Activated CD8-positive, alpha-beta memory T cell treated with anti-CD3 and anti-CD28 coated beads, Interleukin-2, amount 50 U/mL, for 4 hours (primary cell): ENCODE data around the gene KIR2DL1.
"Not testable (repeated sequence)": the region's sequence is repeated elsewhere in the genome, so short reads cannot be mapped to it uniquely, and the experiment has no call there.

Source experiments
- DNase-seq: peaks from one replicate; pipeline ENCODE4 v3.0.0-alpha.2; 2020

The KIR2DL1 gene

GRCh38 chr19:54769646-54770045 is at the start of gene KIR2DL1:
Gene KIR2DL1, plus strand, starts transcription at chr19:54769793. Its CDS starts 58 bp downstream, at chr19:54769851.
- DNase-seq: not testable (repeated sequence)

DNA sequence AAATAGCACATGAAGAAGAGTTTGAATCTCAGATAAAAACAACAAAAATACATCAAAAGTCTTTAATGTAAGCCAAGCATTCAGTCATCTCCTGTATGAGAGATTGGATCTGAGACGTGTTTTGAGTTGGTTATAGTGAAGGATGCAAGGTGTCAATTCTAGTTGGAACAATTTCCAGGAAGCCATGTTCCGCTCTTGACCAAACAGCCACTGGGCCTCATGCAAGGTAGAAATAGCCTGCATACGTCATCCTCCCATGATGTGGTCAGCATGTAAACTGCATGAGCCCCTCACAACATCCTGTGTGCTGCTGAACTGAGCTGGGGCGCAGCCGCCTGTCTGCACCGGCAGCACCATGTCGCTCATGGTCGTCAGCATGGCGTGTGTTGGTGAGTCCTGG is 45.5 kb upstream of the KIR2DL1 start, which contains the start of gene KIR3DL3:
Gene KIR3DL3 (plus strand): TSS at position 301 of the 400 bp plus-strand sequence. CDS start 55 bp downstream, at position 356.
- no peak for DNase-seq

DNA sequence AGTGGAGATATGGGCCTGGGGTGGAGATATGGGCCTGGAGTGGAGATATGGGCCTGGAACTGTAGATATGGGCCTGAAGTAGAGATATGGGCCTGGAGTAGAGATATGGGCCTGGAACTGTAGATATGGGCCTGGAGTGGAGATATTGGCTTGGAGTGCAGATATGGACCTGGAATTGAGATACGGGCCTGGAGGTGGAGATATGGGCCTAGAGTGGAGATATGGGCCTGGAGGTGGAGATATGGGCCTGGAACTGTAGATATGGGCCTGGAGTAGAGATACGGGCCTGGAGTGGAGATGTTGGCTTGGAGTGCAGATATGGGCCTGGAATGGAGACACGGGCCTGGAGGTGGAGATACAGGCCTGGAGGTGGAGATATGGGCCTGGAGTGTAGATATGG is 44.9 kb upstream of the KIR2DL1 start:
- DNase-seq: no peak

GRCh38 chr19:54725321-54725720 is 44.3 kb upstream of the KIR2DL1 start:
- DNase-seq: no peak

DNA sequence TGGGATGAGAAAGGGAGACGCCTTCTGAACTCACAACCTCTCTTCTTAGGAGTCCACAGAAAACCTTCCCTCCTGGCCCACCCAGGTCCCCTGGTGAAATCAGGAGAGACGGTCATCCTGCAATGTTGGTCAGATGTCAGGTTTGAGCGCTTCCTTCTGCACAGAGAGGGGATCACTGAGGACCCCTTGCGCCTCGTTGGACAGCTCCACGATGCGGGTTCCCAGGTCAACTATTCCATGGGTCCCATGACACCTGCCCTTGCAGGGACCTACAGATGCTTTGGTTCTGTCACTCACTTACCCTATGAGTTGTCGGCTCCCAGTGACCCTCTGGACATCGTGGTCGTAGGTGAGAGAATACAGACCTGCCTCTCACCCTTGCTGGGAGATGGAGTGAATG is 42.0 kb upstream of the KIR2DL1 start:
- no peak for DNase-seq

- no peak for DNase-seq
These were observed 41.4 kb upstream of the KIR2DL1 start for GRCh38 chr19:54728167-54728566.

DNA sequence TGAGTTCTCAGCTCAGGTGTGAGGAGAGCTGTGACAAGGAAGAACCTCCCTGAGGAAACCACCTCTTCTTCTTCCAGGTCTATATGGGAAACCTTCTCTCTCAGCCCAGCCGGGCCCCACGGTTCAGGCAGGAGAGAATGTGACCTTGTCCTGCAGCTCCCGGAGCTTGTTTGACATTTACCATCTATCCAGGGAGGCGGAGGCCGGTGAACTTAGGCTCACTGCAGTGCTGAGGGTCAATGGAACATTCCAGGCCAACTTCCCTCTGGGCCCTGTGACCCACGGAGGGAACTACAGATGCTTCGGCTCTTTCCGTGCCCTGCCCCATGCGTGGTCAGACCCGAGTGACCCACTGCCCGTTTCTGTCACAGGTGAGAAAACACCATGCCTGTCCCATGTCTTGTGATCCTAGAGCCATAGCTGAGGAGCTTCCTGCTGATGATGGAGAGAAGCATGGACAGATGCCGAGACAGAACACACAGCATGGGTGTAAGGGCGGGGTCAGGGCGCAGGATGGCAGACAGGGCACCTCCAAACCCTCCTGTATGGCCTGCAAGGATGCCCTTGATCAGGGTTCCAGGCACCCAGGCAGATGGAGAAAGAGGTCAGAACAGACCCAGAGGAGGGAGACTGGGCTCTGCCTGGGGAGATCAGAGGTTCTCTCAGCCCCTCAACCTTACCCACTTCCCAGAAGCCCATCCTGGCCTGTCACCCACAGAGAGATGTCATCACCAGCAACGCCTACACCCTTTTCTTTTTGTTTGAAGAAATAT is 40.0 kb upstream of the KIR2DL1 start:
- no peak for DNase-seq

GRCh38 chr19:54731191-54731590 is 38.4 kb upstream of the KIR2DL1 start:
- no peak for DNase-seq

DNA sequence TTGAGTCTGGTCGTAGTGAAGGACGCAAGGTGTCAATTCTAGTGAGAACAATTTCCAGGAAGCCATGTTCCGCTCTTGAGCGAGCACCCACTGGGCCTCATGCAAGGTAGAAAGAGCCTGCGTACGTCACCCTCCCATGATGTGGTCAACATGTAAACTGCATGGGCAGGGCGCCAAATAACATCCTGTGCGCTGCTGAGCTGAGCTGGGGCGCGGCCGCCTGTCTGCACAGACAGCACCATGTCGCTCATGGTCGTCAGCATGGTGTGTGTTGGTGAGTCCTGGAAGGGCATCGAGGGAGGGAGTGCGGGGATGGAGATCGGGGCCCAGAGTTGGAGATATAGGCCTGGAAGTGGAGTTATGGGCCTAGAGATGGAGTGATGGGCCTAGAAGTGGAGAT is 31.3 kb upstream of the KIR2DL1 start, which contains the start of gene KIR2DL3:
Gene KIR2DL3 (plus strand): TSS at position 208 of the 400 bp plus-strand sequence. CDS start 33 bp downstream, at position 241.
- DNase-seq: not testable (repeated sequence)

GRCh38 chr19:54738715-54739114 is 30.9 kb upstream of the KIR2DL1 start:
- DNase-seq: no peak

GRCh38 chr19:54739587-54740497 is 29.8 kb upstream of the KIR2DL1 start:
- no peak for DNase-seq

DNA sequence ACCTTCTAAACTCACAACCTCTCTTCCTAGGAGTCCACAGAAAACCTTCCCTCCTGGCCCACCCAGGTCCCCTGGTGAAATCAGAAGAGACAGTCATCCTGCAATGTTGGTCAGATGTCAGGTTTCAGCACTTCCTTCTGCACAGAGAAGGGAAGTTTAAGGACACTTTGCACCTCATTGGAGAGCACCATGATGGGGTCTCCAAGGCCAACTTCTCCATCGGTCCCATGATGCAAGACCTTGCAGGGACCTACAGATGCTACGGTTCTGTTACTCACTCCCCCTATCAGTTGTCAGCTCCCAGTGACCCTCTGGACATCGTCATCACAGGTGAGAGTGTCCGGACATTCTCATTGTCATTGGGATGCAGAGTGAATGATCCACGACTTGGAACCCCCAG is 27.6 kb upstream of the KIR2DL1 start:
- DNase-seq: not testable (repeated sequence)

DNA sequence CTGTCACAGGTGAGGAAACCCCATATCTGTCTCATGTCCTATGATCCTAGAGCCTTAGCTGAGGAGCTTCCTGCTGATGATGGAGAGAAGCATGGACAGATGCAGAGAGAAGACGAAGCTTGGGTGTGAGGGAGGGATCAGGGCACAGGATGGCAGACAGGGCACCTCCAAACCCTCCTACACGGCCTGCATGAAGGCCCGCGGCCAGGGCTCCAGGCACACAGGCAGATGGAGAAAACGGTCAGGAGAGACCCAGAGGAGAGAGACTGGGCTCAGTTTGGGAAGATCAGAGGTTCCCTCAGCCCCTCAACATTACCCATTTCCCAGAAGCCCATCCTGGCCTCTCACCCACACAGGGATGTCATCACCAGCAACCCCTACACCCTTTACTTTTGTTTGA is 25.5 kb upstream of the KIR2DL1 start:
- not testable (repeated sequence) for DNase-seq

DNA sequence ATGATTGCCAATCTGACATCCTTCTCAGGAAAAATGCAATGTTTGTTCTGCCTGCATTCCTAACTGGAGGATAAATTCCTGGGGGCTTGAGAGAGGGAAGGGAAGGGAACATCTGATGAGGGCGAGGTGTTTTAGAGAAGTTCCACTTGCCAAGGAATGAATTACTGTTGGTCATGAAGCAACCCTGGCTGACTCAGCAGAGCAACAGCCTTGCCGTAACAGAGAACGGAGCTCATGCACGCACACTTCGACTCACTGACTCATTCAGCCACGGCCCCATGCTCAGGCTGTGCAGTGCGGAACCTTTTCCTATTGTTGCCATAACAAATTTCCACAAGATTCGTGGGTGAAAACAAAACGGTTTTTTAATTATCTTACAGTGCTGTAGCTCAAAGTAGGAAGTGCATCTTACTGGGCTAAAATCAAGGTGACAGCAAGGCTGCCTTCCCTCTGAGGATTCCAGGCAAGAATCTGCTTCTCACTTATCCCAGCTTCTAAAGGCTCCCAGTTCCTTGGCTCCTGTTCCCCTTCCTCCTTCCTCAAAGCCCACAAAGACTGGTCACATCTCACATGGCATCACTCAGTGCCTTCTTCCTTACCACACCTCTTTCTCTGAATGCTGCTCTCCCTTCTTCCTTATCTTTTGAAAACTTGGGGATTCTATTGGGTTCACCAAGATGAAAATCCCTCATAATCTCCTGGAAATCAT is 21.8 kb upstream of the KIR2DL1 start:
- DNase-seq: not testable (repeated sequence)

DNA sequence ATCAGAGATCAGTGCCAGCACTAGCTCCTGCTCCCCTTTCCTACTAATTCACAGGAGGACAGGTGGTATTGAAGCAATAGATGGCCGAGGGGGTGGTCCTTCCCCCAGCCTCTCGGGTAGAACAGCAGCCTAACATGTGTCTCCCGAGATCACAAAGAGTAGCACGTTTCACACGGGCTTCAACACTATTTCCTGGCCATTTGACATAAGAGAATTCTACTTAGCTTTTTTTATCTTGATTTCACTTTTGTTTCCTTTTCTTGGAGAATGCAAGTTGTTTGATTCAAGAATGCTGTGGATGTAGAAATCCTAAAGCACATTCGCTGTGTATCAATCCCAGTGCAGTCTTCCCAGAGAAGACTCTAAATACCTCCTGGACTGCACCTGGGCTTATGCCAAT is 19.3 kb upstream of the KIR2DL1 start:
- DNase-seq: not testable (repeated sequence)

DNA sequence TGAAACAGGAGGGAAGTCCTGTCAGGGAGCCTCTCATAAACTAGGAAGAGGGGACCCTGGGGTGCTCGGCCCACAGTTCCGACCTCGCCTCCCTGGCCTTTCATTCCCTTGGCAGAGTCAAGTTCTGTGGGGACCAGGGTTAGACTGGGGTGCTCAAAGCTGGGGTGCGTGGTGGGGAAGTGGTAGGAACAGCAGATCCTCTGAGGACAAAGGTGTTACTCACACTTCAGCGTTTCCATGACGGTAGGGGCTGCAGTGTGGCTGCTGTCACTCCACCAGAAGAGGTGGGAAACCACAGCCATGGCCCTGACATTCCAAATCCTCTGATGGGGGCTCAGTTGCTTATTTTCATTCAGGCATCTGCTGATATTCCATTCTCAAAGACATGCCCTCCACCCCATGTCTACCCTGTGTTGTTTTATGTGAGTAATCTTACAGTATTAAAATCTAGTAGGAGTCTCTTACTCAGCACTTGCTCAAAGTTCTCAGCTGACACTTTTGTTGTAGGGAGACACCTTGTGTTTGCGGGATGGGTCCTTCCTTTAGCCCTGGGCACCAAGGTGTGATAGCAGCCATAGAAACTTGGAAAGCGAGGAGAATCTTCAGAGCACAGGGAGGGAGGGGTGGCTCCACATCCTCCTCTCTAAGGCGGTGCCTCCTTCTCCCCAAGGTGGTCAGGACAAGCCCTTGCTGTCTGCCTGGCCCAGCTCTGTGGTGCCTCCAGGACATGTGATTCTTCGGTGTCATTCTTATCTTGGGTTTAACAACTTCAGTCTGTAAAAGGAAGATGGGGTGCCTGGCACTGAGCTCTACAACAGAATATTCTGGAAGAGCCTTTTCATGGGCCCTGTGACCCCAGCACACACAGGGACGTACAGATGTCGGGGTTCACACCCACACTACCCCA is 13.1 kb upstream of the KIR2DL1 start:
- DNase-seq: not testable (repeated sequence)

GRCh38 chr19:54758577-54758976 is 11.0 kb upstream of the KIR2DL1 start:
- DNase-seq: not testable (repeated sequence)

DNA sequence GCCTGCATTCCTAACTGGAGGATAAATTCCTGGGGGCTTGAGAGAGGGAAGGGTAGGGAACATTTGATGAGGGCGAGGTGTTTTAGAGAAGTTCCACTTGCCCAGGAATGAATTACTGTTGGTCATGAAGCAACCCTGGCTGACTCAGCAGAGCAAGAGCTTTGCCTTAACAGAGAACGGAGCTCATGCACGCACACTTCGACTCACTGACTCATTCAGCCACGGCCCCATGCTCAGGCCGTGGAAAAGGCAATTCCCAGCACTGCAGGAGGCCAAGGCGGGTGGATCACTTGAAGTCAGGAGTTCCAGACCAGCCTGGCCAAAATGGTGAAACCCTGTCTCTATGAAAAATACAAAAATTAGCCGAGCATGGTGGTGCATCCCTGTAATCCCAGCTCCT is 5.4 kb upstream of the KIR2DL1 start:
- DNase-seq: not testable (repeated sequence)

GRCh38 chr19:54766464-54766863 is 3.1 kb upstream of the KIR2DL1 start:
- DNase-seq: not testable (repeated sequence)

- not testable (repeated sequence) for DNase-seq
These were observed 918 bp downstream of the KIR2DL1 start for GRCh38 chr19:54770511-54770910.
